HepG2 (cell line): ENCODE measurements around the gene CADPS. TPM values are rescaled to one million over a fixed set of nuclear protein-coding genes. Genes with fewer than 3 reads are reported as not detected.

Experiments used
- ATAC-seq: fragments of 200-7000 bp; cut with Tn5 transposase; 3 replicates; pipeline ENCODE4 v1.9.1; 2020; ENCODE audit warnings: mild to moderate bottlenecking, moderate library complexity
- BruUV-seq: library from RNA; stranded (reverse); fragments of 400-500 nt; replicated peaks from 2 replicates; lab custom pipeline; 2021; lab: Mats Ljungman, UMichigan
- CTCF ChIA-PET: fragments of 300-600 bp; formaldehyde crosslinking; extraction: SDS; loops from one replicate; lab custom pipeline; 2021; ENCODE audit warnings: low total read pairs, inconsistent platforms, low intra/inter-chr PET ratio; lab: Yijun Ruan, JAX
- POLR2A ChIA-PET: fragments of 350-600 bp; sonication (Branson Sonifier 250); formaldehyde crosslinking; loops from one replicate; lab custom pipeline; 2020; ENCODE audit warnings: antibody characterized with exemption, inconsistent platforms; lab: Yijun Ruan, JAX
- DNase-seq: peaks from one replicate; pipeline ENCODE4 v3.0.0-alpha.2; 2015; ENCODE audit warnings: low spot score
- FAIRE-seq: peaks from 3 replicates; lab custom pipeline; 2011; peaks lifted over from hg19 to GRCh38; lab: Jason Lieb, UNC
- H2AFZ ChIP-seq: one replicate; pipeline ENCODE4 v1.6.1; 2011; ENCODE audit warnings: low read length, inconsistent platforms
- H3K27ac ChIP-seq: fragments of 300-600 bp; 3 replicates; pipeline ENCODE4 v1.8.0; 2011; ENCODE audit warnings: mixed run types, mild to moderate bottlenecking, mixed read lengths, low read length, inconsistent platforms; ENCODE audit not compliant: insufficient read depth; ENCODE audit errors: extremely low read length
- H3K27me3 ChIP-seq, 2 experiments: fragments of 200-600 bp in 1 of 2; 2 replicates in 1 of 2; 3 replicates in 1 of 2; pipeline versions ENCODE4 v1.6.0 to v1.8.0; 2011; ENCODE audit warnings: low read length in 2 of 2, mild to moderate bottlenecking in 2 of 2, moderate library complexity in 2 of 2, inconsistent platforms in 1 of 2; ENCODE audit not compliant: insufficient read depth in 2 of 2, control insufficient read depth in 1 of 2
- H3K36me3 ChIP-seq, 2 experiments: fragments of 200-600 bp in 1 of 2; replicated peaks in 1 of 2; 2 replicates in 1 of 2; 3 replicates in 1 of 2; pipeline versions ENCODE4 v1.5.1 to v1.8.0; 2011; ENCODE audit warnings: low read length in 2 of 2, inconsistent platforms in 1 of 2; ENCODE audit not compliant: insufficient read depth in 2 of 2, control insufficient read depth in 1 of 2
- H3K4me1 ChIP-seq: 2 replicates; pipeline ENCODE4 v1.5.1; 2012; ENCODE audit warnings: low read length, inconsistent platforms; ENCODE audit not compliant: insufficient read depth
- H3K4me2 ChIP-seq: 2 replicates; pipeline ENCODE4 v1.6.0; 2011; ENCODE audit warnings: low read depth, low read length, inconsistent platforms
- H3K4me3 ChIP-seq, 3 experiments: fragments of 200-600 bp in 1 of 3; sonication (generic), shearing (Covaris generic) in 1 of 3; replicated peaks in 1 of 3; 2 replicates each; pipeline ENCODE4 v1.5.1; 2011 to 2016; ENCODE audit warnings: low read length in 3 of 3, inconsistent platforms in 2 of 3, low read depth in 2 of 3, mild to moderate bottlenecking in 2 of 3, control low read depth in 1 of 3, mixed read lengths in 1 of 3; ENCODE audit not compliant: insufficient read depth in 1 of 3
- H3K79me2 ChIP-seq: one replicate; pipeline ENCODE4 v1.6.1; 2011; ENCODE audit warnings: low read length, inconsistent platforms; ENCODE audit not compliant: insufficient read depth
- H3K9ac ChIP-seq: 2 replicates; pipeline ENCODE4 v1.6.0; 2011; ENCODE audit warnings: mild to moderate bottlenecking, low read depth, low read length, inconsistent platforms; ENCODE audit not compliant: insufficient read depth
- H3K9me3 ChIP-seq: 2 replicates; pipeline ENCODE4 v1.5.1; 2012; ENCODE audit warnings: mild to moderate bottlenecking, low read length
- H4K20me1 ChIP-seq: 2 replicates; pipeline ENCODE4 v1.6.0; 2011; ENCODE audit warnings: inconsistent platforms, mild to moderate bottlenecking, low read length, moderate library complexity; ENCODE audit not compliant: insufficient read depth
- DNMT1 ChIP-seq: sonication (generic); formaldehyde crosslinking; IDR thresholded peaks from 2 replicates; pipeline ENCODE4 v1.5.1; 2020; ENCODE audit warnings: mild to moderate bottlenecking, missing genetic modification reagents
- ESRRA ChIP-seq: sonication (generic); formaldehyde crosslinking; IDR thresholded peaks from 2 replicates; pipeline ENCODE4 v1.5.1; 2020; ENCODE audit warnings: mild to moderate bottlenecking, low read depth, missing genetic modification reagents
- GTF3A ChIP-seq: sonication (generic); formaldehyde crosslinking; conservative IDR thresholded peaks from 2 replicates; pipeline ENCODE4 v1.4.0; 2020; ENCODE audit warnings: mild to moderate bottlenecking, missing genetic modification reagents
- MAF1 ChIP-seq: sonication (generic); formaldehyde crosslinking; IDR thresholded peaks from 2 replicates; pipeline ENCODE4 v1.5.0; 2020; ENCODE audit warnings: missing genetic modification reagents, borderline replicate concordance
- MZF1 ChIP-seq: sonication (generic); formaldehyde crosslinking; IDR thresholded peaks from 2 replicates; pipeline ENCODE4 v1.8.1; 2023; ENCODE audit warnings: mild to moderate bottlenecking, missing genetic modification reagents, borderline replicate concordance
- NFIB ChIP-seq: sonication (generic); formaldehyde crosslinking; IDR thresholded peaks from 2 replicates; pipeline ENCODE4 v1.9.0; 2021; ENCODE audit warnings: missing genetic modification reagents, mild to moderate bottlenecking, borderline replicate concordance
- NR2C2 ChIP-seq: sonication (generic); formaldehyde crosslinking; IDR thresholded peaks from 2 replicates; pipeline ENCODE4 v1.4.0; 2020; ENCODE audit warnings: missing genetic modification reagents, mild to moderate bottlenecking, moderate library complexity, borderline replicate concordance
- ZBTB1 ChIP-seq: sonication (generic); formaldehyde crosslinking; IDR thresholded peaks from 2 replicates; pipeline ENCODE4 v1.4.0; 2020; ENCODE audit warnings: missing genetic modification reagents, borderline replicate concordance
- ZBTB3 ChIP-seq: sonication (generic); formaldehyde crosslinking; IDR thresholded peaks from 2 replicates; pipeline ENCODE4 v1.4.0; 2020; ENCODE audit warnings: low read depth, mild to moderate bottlenecking, moderate library complexity, missing genetic modification reagents, borderline replicate concordance
- ZFP1 ChIP-seq: IDR thresholded peaks from 2 replicates; pipeline ENCODE4 v1.6.1; 2016
- ZKSCAN5 ChIP-seq: sonication (generic); formaldehyde crosslinking; IDR thresholded peaks from 2 replicates; pipeline ENCODE4 v1.5.1; 2020; ENCODE audit warnings: mild to moderate bottlenecking, missing genetic modification reagents
- ZNF225 ChIP-seq: sonication (generic); formaldehyde crosslinking; IDR thresholded peaks from 2 replicates; pipeline ENCODE4 v1.4.0; 2020; ENCODE audit warnings: mild to moderate bottlenecking, missing genetic modification reagents
- ZNF235 ChIP-seq: sonication (generic); formaldehyde crosslinking; IDR thresholded peaks from 2 replicates; pipeline ENCODE4 v1.8.1; 2023; ENCODE audit warnings: mild to moderate bottlenecking, missing genetic modification reagents, borderline replicate concordance
- ZNF280B ChIP-seq: sonication (generic); formaldehyde crosslinking; IDR thresholded peaks from 2 replicates; pipeline ENCODE4 v1.5.0; 2020; ENCODE audit warnings: missing genetic modification reagents, mild to moderate bottlenecking, borderline replicate concordance
- ZNF3 ChIP-seq: IDR thresholded peaks from 2 replicates; pipeline ENCODE4 v1.7.0; 2017; ENCODE audit warnings: inconsistent platforms
- ZNF83 ChIP-seq: sonication (generic); formaldehyde crosslinking; IDR thresholded peaks from 2 replicates; pipeline ENCODE4 v1.4.0; 2020; ENCODE audit warnings: missing genetic modification reagents, mild to moderate bottlenecking, borderline replicate concordance
- WGBS: methylation state at CpG from one replicate; pipeline ENCODE4 v1.1.6; 2017; ENCODE audit warnings: low lambda C conversion rate; 5-methylcytosine and 5-hydroxymethylcytosine counted together
- in situ Hi-C: cut with HindIII; loops from 2 replicates; pipeline ENCODE4 v1.10.0; 2017; ENCODE audit warnings: low pct_unique_long_range_greater_than_20kb; ENCODE audit not compliant: extremely low pct_ligation_motif_present
- intact Hi-C: fragments of 100-400 bp; cut with micrococcal nuclease; formaldehyde crosslinking; loops from one replicate; pipeline ENCODE4 v1.10.0; 2022; ENCODE audit not compliant: unreplicated experiment
- polyA plus RNA-seq, 8 experiments: library from polyadenylated mRNA; depleted of rRNA in 3 of 8; stranded (reverse) in 7 of 8; unstranded in 1 of 8; fragments of >200 nt; fragmentation: Illumina TruSeq in 4 of 8; extraction: Trizol in 4 of 8; gene quantifications; 2 replicates each; pipeline versions ENCODE4 v1.2.1 to v1.2.3, GENCODE V29; 2011 to 2016; ENCODE audit warnings: low read depth in 4 of 8, missing spikeins in 1 of 8, mixed read lengths in 1 of 8; ENCODE audit not compliant: insufficient read depth in 1 of 8
- total RNA-seq, 5 experiments: library from RNA; depleted of rRNA; stranded (reverse); fragments of >200 nt; fragmentation: Illumina TruSeq; extraction: Trizol; gene quantifications; 2 replicates each; pipeline ENCODE4 v1.2.3, GENCODE V29; 2016; ENCODE audit warnings: low read depth in 1 of 5
- TF ChIP-seq, protein P1 (sequence below): sonication (generic); formaldehyde crosslinking; IDR thresholded peaks from 2 replicates; pipeline ENCODE4 v1.4.0; 2020; ENCODE audit warnings: mild to moderate bottlenecking, low read depth, missing genetic modification reagents
- TF ChIP-seq, protein P2 (sequence below): sonication (generic); formaldehyde crosslinking; conservative IDR thresholded peaks from 2 replicates; pipeline ENCODE4 v1.8.0; 2022; ENCODE audit warnings: missing genetic modification reagents

CADPS gene
- total and polyA plus RNA-seq, 2 of the 13 experiments (the other 11 are each of a cell fraction or from before 2014, with no cell fraction given), result not detected

DNA sequence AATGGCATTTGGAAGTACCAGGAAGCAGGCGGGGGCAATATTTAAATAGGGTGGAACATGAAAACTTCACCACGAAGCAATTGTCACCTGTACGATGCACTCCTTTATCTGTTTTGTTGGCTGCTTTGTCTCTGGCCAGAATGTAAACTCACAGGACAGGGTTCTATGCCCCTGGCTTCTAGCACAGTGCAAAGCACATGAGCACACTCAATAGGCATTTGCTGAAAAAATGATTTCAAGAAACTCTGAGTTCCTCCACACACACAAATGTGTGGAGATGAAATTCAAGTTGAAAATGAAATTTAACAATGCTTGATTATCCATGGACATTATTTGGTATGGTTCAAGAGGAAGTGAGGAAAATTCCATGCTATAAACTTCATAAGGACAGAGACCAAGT lies 272.2 kb downstream of the CADPS start (continued):
- TF ChIP-seq, protein P1, sequence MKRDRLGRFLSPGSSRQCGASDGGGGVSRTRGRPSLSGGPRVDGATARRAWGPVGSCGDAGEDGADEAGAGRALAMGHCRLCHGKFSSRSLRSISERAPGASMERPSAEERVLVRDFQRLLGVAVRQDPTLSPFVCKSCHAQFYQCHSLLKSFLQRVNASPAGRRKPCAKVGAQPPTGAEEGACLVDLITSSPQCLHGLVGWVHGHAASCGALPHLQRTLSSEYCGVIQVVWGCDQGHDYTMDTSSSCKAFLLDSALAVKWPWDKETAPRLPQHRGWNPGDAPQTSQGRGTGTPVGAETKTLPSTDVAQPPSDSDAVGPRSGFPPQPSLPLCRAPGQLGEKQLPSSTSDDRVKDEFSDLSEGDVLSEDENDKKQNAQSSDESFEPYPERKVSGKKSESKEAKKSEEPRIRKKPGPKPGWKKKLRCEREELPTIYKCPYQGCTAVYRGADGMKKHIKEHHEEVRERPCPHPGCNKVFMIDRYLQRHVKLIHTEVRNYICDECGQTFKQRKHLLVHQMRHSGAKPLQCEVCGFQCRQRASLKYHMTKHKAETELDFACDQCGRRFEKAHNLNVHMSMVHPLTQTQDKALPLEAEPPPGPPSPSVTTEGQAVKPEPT, result no peak
- TF ChIP-seq MZF1 (CRISPR knock-in tag) (no peak), GTF3A (CRISPR knock-in tag) (no peak)

DNA sequence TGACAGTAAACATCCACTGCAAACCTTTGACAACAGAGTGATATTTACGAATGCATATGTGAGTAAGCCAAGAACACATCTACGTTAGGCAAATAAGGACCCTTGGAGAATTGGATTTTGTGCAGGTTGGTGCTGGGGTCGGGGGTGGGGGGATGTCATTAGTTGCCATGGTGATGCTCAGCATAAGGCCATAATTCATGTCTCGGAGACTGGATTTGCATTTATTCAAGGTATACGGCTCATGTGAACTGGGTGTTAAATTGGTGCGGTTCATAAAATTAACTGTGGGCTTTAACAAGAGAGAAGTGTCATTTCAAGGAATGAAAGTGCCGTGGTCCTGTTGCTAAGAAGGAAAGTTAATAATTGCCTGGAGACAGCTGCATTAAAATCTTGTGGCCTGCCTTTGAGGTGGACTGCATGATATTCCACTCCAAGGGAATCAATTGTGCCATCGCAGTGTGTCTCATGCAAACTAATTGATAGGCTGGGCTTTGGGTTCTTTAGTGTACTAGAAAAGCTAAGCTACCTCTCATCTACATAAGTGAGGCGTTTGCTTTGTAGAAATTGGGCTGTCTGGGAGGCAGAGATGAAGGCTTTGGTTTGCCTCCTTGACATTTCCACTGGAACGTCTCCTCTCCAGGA lies 273.0 kb downstream of the CADPS start:
- H3K79me2 ChIP-seq, result no peaks in the 10 kb centered on the region
- WGBS, result 38% methylated on average over 9 of the region's 10 CpGs
- no peak overlapping the region for H2AFZ ChIP-seq
- no peak overlapping the region for H3K9ac ChIP-seq
- no peak for FAIRE-seq
- no peak overlapping the region for H3K4me3 ChIP-seq
- no peak overlapping the region for H3K4me2 ChIP-seq
- BruUV-seq, result no TSS peak
- no peaks in the 10 kb centered on the region for H3K4me1 ChIP-seq
- H4K20me1 ChIP-seq, result no peaks in the 10 kb centered on the region
- intact Hi-C loops (no loop called here), in situ Hi-C loops (no loop called here)
- TF ChIP-seq ZNF280B (CRISPR knock-in tag) (no peak), ZNF235 (no peak), MAF1 (CRISPR knock-in tag) (no peak), ZBTB1 (no peak), NR2C2 (no peak), ZFP1 (no peak), NFIB (no peak), ZBTB3 (CRISPR knock-in tag) (no peak), DNMT1 (CRISPR knock-in tag) (no peak), ZKSCAN5 (CRISPR knock-in tag) (no peak), ESRRA (no peak), ZNF225 (CRISPR knock-in tag) (no peak), ZNF3 (CRISPR knock-in tag) (no peak), ZNF83 (CRISPR knock-in tag) (no peak)
- TF ChIP-seq, protein P2, sequence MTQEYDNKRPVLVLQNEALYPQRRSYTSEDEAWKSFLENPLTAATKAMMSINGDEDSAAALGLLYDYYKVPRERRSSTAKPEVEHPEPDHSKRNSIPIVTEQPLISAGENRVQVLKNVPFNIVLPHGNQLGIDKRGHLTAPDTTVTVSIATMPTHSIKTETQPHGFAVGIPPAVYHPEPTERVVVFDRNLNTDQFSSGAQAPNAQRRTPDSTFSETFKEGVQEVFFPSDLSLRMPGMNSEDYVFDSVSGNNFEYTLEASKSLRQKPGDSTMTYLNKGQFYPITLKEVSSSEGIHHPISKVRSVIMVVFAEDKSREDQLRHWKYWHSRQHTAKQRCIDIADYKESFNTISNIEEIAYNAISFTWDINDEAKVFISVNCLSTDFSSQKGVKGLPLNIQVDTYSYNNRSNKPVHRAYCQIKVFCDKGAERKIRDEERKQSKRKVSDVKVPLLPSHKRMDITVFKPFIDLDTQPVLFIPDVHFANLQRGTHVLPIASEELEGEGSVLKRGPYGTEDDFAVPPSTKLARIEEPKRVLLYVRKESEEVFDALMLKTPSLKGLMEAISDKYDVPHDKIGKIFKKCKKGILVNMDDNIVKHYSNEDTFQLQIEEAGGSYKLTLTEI, result no peak
- H3K27ac ChIP-seq, result no peak overlapping the region
- no peak for DNase-seq
- ChIA-PET CTCF (no interaction called here), POLR2A (no interaction called here)
- ATAC-seq, result no peak
- no peaks in the 10 kb centered on the region for H3K36me3 ChIP-seq
- no peaks in the 10 kb centered on the region for H3K9me3 ChIP-seq
- H3K27me3 ChIP-seq, result no peaks in the 10 kb centered on the region
